Fibroblast of skin of abdomen (primary cell): Measurements from ENCODE around the gene DPPA4. TPM values are rescaled to one million over a fixed set of nuclear protein-coding genes. Genes with fewer than 3 reads are reported as not detected.
A peak's percentile ranks its signal among the peaks of the same experiment; 100 is the strongest.
"Not testable (repeated sequence)": the region's sequence is repeated elsewhere in the genome, so short reads cannot be mapped to it uniquely, and the experiment has no call there.

Experiments used
- DNase-seq: peaks from one replicate; pipeline ENCODE4 v3.0.0-alpha.2; 2013
- polyA plus RNA-seq, 2 experiments: library from polyadenylated mRNA; unstranded; fragments of 120-200 nt; gene quantifications; one replicate each; pipeline ENCODE4 v1.2.1, GENCODE V29; 2013; ENCODE audit not compliant: insufficient read length in 2 of 2

Gene DPPA4, protein sequence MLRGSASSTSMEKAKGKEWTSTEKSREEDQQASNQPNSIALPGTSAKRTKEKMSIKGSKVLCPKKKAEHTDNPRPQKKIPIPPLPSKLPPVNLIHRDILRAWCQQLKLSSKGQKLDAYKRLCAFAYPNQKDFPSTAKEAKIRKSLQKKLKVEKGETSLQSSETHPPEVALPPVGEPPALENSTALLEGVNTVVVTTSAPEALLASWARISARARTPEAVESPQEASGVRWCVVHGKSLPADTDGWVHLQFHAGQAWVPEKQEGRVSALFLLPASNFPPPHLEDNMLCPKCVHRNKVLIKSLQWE
- 0.26 TPM for polyA plus RNA-seq (2013, experiment 1 of 2; ENCODE audit: insufficient read length)
- 0.34 TPM for polyA plus RNA-seq (2013, experiment 2 of 2; ENCODE audit: insufficient read length)

DNA sequence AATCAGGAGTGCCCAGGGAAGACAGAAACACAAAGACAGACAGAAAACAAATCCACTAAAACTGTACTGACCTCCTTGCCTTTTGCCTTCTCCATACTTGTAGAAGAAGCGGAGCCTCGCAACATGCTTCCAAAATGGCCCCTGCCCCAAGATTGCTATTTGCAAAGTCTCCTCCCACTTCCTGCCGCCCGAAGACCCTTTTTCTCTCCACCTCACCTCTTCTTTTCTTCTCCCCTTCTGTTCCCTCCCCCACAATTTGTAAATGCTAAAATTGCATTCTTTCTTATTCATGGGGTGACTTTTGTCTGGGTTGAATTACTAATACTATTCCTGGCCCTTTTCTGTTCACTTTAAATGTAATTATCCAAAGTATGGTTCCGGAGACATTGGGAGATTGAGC, at the start of gene DPPA4:
Gene DPPA4 (minus strand): TSS at position 154 of the 400 bp plus-strand sequence. CDS start 29 bp downstream, at position 125.
- no peak for DNase-seq

GRCh38 chr3:109385442-109386318, 48.3 kb upstream of the DPPA4 start:
- no peak for DNase-seq

DNA sequence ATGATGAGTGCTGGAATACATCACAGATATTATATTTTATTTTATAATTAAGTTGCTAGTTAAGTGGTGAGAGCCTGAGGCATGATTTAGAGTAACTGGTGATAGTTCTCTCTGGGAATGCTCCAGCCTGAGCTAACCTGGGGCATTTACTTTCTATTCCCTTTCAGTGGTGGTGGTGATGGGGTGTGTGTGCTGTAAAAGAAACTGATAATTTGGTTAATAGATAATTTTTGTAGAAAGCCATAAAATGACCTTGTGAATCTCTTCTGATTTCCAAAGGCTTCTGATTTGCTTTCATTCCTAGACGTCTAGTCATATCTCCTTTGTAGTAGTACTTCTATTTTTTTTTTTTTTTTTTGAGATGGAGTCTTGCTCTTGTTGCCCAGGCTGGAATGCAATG, 46.8 kb upstream of the DPPA4 start:
- no peak for DNase-seq

GRCh38 chr3:109382588-109382987, 45.2 kb upstream of the DPPA4 start:
- no peak for DNase-seq

GRCh38 chr3:109375975-109376374, 38.6 kb upstream of the DPPA4 start:
- no peak for DNase-seq

DNA sequence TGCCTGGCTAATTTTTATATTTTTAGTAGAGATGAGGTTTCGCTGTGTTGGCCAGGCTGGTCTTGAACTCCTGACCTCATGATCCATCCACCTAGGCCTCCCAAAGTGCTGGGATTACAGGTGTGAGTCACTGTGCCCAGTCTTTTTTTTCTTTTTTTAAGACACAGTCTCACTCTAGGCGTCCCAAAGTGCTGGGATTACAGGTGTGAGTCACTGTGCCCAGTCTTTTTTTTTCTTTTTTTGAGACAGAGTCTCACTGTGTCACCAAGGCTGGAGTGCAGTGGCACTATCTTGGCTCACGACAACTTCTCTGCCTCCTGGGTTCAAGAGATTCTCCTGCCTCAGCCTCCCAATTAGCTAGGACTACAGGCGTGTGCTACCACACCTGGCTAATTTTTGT, 37.1 kb upstream of the DPPA4 start:
- not testable (repeated sequence) for DNase-seq

DNA sequence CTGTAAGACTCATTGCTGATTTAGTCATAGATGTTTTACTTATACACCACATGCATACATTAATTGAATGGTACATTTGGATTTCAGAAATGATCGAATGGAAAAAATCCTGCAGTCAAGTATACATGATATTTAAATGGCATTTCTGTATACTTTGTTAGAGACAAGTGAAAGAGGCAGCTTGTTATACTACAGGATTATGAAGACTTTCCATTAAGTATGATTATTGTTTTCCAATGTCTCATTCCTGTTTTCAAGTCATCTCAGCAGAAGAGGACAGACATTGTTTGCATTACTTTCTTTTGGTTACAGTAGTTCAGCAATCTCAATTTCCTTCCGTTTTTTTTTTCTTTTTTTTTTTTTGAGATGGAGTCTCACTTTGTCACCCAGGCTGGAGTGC, 36.6 kb upstream of the DPPA4 start:
- no peak for DNase-seq

DNA sequence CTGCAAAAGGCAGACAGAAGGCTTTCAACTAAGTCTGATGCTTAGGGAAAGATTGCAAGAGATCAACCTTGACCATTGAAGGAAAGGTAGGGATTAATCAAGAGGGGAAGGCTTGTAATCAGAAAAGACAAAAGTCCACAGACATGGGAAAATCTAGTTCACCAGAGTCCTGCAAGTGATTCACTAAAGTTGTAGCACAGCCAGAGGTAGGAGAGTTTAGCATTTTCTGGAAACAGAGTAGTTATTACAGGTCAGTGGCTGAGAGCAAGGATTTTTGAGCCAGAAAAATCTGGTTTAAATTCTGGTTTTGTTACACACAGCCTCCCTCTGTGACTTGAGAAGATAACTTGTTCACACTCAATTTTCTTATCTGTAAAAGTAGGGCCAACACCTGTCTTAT, 35.3 kb upstream of the DPPA4 start:
- no peak for DNase-seq

GRCh38 chr3:109369510-109369909, 32.2 kb upstream of the DPPA4 start:
- no peak for DNase-seq

- no peak for DNase-seq
These were observed 26.7 kb upstream of the DPPA4 start for GRCh38 chr3:109364088-109364487.

- DNase-seq, result peak; percentile 3
These were observed 26.3 kb upstream of the DPPA4 start for GRCh38 chr3:109363634-109364033.

GRCh38 chr3:109362823-109363222, 25.5 kb upstream of the DPPA4 start:
- DNase-seq, result no peak

GRCh38 chr3:109358809-109359208, 21.5 kb upstream of the DPPA4 start:
- DNase-seq, result not testable (repeated sequence)

DNA sequence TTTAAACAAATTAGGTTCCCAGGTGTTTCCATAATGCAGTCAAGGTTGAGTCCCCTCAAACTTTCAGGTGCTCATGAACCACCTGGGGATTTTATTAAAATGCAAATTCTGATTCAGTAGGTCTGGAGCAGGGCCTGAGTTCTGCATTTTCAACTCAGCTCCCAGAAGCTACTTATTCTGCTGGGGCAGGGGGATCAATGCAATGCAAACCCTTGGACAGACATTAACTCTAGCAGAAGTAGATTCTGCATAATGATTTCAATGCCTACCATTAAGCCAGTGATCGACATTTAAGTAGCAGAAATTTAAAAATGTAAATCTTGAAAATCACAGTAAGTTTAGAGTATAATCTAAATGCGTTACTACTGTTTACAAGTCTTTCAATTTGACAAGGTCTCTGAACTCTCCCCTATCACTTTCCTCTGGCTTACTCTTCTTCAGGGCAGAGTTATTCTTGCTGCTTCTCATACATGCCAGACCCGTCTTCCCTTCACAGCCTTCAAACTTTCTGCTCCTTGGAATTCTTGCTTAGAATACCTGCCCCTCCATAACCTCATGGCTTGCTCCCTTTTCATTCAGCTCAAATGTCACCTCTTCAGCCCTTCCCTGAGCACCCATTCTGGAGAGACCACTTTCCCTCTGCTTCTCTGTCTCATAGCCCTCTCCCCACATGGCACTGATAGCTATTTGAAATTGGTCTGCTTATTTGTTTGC, 19.3 kb upstream of the DPPA4 start:
- no peak for DNase-seq

DNA sequence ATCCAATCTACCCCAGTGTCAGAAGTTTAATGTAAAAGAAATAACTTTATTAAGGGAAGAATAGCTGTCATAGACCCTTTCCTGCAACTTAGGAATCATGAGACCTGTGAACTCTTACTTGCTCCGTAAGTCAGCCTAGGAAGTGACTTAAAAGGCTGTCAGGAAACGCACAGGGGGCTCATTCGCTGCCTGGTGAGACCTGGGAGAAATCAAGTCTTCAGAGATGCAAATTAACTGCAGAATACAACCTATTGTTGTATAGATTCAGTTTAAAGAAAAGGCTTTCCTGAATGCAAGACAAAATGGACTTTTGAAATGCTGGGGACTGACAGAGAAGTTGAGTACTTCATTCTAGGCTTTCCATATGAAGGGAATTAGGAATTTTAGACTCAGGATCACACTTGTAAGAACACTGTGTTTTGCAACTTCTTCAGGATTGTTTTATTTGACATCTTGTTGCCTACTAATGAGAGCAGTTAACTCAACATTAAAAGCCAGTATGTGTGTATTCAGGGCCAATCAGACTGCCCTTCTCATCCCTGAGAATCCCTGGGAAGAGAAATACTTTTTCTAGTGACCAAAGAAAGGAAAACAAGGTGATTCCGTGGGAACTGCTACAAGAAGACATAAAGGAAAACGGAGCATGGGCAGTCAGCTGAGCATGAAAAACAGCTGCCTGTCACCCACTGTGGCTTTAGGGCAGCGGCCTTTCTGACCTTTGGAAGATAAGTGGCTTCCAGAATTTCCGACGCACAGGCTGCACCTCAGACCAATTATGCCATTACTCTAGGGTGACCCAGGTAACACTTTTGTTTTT, 18.5 kb upstream of the DPPA4 start:
- DNase-seq, result no peak

DNA sequence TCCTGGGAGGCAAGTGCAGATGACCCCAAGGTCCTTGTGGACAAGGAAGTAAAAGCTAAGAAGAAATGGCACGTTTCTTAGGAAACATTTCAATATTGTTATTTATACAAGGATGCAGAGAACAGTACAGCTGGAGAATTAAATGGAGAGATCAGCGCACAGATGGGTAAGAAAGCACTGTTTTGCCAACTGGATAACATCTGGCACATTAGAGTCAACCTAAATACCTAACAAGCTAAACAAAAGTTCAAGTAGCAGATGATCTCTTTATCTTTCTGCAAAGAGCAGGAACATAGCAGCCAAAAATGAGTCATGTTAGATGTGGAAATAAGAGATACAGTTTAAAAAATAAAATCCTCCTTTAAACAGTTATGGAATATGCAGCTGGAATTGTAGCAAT, 15.7 kb upstream of the DPPA4 start:
- DNase-seq, result no peak

DNA sequence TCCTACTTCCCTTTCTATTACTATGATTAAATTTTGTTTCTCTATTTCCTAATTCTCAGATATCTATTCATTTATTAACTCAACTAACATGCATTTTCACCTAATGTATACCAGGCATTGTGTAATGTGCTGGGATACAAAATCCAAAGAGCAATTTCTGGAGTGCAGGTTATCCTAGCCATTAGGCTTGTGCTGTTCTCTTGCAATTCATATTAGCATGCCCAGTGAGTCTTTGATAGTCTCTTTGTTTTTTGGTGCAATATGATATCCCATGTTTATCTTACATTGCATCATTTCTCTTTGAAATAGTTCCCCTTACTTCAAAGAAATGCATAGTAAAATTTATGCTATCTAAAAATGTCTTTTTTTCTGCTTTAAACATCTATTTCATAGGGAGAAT, 13.9 kb upstream of the DPPA4 start:
- DNase-seq, result no peak

DNA sequence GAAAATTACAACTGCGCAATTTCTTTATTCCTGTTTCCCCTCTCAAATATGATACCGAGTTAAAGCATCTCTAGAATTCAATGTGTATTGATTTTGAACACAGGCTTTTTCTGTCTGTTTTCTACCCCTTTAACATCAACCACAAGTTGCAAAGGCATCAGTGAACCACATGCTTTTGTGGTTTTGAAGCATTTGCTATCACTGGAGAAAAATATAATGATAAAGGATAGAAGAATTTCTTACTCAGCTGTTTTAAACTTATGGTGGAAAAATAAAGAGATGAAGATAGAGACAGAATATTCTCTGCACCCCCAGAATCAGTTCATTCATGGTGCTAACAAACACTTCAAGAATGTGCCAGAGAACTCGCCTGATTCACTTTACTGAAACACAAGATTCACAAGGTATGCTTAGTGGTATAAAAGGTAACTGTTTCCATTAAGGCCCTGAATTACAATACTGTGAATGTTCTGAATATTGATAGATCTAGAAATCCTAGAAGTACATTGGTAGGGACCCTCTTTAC, 9.5 kb upstream of the DPPA4 start:
- peak; percentile 48 for DNase-seq

DNA sequence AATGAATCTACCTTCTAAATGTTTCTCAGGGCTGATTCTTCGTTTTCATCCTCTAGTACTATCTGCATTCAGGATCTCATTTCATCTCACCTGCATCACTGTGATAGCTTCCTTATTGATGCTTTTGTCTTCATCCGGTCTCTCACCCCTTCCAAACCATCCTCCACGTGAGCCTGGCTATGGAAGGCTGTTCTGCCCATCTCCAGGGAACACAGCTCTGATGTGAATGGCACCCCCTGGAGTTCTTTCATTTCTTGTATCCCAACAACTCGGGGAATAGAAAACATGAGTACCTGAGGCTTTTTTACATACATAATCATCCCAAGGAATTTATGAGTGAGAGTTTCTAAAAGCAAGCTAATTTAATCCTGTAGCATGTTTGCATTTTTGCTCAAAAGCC, 8.8 kb upstream of the DPPA4 start:
- DNase-seq, result no peak

GRCh38 chr3:109339714-109340648, 2.6 kb upstream of the DPPA4 start:
- no peak for DNase-seq

DNA sequence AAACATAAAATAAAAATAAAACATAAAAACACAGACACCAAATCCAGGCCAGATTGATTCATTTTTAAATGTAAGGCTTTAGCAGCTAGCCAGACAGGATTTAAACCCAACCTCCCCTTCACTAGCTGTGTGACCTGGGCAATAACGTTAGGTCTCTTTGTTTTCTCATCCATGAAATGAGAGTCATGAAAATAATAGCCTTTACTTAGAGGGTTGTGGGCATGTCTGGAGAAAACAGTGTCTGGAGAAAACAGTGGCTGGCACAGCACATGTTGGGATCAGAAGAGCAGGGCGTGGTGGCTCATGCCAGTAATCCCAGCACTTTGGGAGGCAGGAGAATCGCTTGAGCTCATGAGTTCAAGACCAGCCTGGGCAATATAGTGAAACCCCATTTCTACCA, 1.9 kb upstream of the DPPA4 start:
- no peak for DNase-seq
